D721Med (cell line): Measurements from ENCODE around the gene PAPSS2.
"Not testable (repeated sequence)": the region's sequence is repeated elsewhere in the genome, so short reads cannot be mapped to it uniquely, and the experiment has no call there.

ENCODE experiments used
- DNase-seq: peaks from one replicate; pipeline ENCODE4 v3.0.0; 2011; ENCODE audit warnings: low spot score; ENCODE audit not compliant: insufficient read length
- FAIRE-seq: peaks from 2 replicates; lab custom pipeline; 2011; peaks lifted over from hg19 to GRCh38; lab: Jason Lieb, UNC
- TF ChIP-seq, protein P1 (sequence below): IDR thresholded peaks from 2 replicates; pipeline ENCODE4 v1.5.1; 2012; ENCODE audit warnings: mild to moderate bottlenecking, control low read depth; ENCODE audit not compliant: insufficient read depth; ENCODE audit errors: missing control alignments

The PAPSS2 gene

DNA sequence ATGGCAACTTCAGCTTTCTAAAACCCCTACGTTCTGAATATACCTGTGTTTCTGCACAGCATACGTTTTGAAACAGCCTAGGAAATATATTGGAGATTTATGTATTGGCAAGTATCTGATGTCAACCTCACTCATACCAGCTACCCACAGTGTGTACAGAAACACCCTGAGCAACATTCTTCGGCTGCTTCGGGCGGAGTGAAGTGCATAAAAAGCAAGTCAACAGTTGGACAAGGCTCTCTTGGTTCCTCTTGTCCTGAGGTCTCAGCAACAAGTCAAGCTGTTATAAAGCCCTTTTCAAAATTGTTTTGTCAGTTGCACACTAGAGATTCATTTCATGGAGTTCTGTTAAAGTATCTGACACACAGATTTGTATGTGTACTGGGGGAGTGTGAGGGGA lies 40.0 kb upstream of the PAPSS2 start:
- DNase-seq: no peak

GRCh38 chr10:87621440-87621839 lies 38.2 kb upstream of the PAPSS2 start:
- not testable (repeated sequence) for FAIRE-seq

More for the DNA sequence above, 40.0 kb upstream of the PAPSS2 start:
- FAIRE-seq: no peak
- TF ChIP-seq, protein P1, sequence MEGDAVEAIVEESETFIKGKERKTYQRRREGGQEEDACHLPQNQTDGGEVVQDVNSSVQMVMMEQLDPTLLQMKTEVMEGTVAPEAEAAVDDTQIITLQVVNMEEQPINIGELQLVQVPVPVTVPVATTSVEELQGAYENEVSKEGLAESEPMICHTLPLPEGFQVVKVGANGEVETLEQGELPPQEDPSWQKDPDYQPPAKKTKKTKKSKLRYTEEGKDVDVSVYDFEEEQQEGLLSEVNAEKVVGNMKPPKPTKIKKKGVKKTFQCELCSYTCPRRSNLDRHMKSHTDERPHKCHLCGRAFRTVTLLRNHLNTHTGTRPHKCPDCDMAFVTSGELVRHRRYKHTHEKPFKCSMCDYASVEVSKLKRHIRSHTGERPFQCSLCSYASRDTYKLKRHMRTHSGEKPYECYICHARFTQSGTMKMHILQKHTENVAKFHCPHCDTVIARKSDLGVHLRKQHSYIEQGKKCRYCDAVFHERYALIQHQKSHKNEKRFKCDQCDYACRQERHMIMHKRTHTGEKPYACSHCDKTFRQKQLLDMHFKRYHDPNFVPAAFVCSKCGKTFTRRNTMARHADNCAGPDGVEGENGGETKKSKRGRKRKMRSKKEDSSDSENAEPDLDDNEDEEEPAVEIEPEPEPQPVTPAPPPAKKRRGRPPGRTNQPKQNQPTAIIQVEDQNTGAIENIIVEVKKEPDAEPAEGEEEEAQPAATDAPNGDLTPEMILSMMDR: no peak

DNA sequence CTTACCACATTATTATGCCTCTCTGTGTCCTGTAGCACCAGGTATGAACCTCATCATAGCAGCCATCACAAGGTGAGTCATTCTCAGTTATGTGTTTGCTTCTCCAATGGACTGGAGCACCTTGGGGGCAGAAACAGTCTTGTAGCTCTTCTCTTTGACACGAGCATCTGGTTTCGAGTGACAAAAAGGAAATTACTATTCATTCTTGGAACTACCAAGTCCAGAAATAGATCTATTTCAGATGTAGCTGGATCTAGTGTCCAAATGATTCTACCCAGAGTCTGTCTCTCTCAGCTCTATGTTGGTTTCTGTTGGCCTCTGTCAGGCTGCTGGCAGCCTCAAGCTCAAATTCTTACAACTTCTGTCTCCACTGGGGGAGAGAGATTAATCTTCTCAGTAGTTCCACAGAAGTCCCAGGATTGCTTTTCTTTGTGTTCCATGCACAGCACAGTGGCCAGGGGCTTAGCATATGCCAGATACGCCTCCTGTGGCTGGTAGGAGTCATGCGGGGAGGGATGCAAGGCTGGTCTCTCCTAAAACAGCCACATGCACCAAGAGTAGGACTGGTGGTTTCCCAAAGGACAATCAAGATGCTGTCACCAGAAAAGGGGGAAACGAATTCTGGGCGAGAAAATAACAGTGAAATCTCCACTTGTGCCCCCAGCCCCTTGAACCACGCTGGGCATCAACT lies 37.2 kb upstream of the PAPSS2 start:
- TF ChIP-seq, protein P1: no peak
- no peak for DNase-seq
- FAIRE-seq: no peak

More at GRCh38 chr10:87621440-87621839, 38.2 kb upstream of the PAPSS2 start:
- DNase-seq: not testable (repeated sequence)

DNA sequence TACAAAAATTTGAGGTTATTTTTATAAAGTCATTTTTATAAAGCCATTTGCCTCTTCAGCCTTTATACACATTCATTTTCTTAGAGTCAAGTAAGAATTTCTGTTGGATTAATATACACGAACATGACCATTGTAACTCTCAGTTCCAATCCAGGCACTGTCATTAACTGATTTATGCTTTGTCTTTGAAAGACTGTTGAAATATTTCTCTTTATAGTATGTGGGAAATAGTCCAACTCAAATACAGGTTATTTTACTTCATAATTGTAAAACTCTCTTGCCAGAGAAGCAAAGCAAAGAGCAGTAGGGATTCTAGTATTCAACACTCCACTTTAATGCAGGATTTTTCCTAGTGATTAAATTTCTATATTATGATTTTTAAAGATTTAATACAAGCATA lies 36.5 kb upstream of the PAPSS2 start:
- TF ChIP-seq, protein P1: no peak
- DNase-seq: no peak
- FAIRE-seq: no peak

DNA sequence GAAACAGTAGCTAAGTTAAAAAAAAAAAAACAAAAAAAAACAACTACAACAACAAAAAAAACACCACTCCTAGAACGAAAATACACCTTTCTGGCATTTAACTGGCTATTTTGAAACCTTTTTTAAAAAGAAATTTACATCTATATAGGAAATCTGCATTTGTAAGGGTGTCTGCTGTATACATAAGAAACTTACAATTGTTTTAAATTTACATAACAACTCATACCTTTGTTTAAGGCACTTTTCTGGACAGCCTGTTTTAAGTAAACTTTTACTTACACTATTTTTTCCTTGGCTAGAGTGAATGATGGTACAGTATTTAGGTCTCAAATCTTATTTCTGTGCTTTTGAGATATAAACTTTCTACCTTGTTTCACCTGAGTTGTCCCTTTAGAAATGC lies 34.0 kb upstream of the PAPSS2 start:
- DNase-seq: no peak
- TF ChIP-seq, protein P1: no peak
- no peak for FAIRE-seq

GRCh38 chr10:87626422-87626892 lies 33.2 kb upstream of the PAPSS2 start:
- TF ChIP-seq, protein P1: no peak
- DNase-seq: no peak
- no peak for FAIRE-seq

GRCh38 chr10:87630171-87630570 lies 29.5 kb upstream of the PAPSS2 start:
- TF ChIP-seq, protein P1: no peak
- no peak for FAIRE-seq

GRCh38 chr10:87632454-87632853 lies 27.2 kb upstream of the PAPSS2 start:
- FAIRE-seq: no peak
- DNase-seq: no peak
- TF ChIP-seq, protein P1: no peak

More at GRCh38 chr10:87630171-87630570, 29.5 kb upstream of the PAPSS2 start:
- DNase-seq: no peak
